ENCODE results near the gene METTL8. TPM values are rescaled to one million over a fixed set of nuclear protein-coding genes. Genes with fewer than 3 reads are reported as not detected.

The METTL8 gene, protein sequence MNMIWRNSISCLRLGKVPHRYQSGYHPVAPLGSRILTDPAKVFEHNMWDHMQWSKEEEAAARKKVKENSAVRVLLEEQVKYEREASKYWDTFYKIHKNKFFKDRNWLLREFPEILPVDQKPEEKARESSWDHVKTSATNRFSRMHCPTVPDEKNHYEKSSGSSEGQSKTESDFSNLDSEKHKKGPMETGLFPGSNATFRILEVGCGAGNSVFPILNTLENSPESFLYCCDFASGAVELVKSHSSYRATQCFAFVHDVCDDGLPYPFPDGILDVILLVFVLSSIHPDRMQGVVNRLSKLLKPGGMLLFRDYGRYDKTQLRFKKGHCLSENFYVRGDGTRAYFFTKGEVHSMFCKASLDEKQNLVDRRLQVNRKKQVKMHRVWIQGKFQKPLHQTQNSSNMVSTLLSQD
- 39.6 to 42.0 TPM (median 41.6 TPM) in 3 replicates for total RNA-seq

DNA sequence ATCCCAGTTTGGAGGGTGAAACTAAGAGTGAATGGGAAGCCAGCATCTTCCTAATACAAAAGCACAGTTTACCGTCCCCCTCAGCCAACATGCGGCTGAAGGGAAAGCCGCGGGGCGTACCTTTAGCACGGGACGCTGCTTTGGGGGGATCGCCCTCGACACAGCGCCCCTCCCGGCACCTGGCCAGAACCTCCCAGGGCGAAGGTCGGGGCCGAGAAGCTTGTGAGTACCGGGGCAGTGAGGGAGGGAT is at the start of gene METTL8:
Gene METTL8, minus strand, starts transcription at position 228 of the 250 bp plus-strand sequence. CDS start 41,805 bp downstream, outside the sequence.
- Mint-ChIP-seq H3K4me3 (peak within 1 kb of the TSS; percentile 87), H3K27me3 (ENCODE audit: low read depth) (no peaks in the 10 kb centered on the region), H3K27ac (peak within 1 kb of the TSS; percentile 92), H3K36me3 (peaks cover 21% of the 10 kb centered on the region), H3K4me1 (peaks cover 36% of the 10 kb centered on the region), H3K9me3 (no peaks in the 10 kb centered on the region)
- no peak for DNase-seq (ENCODE audit: low spot score in 2 of 2, unreplicated experiment in 2 of 2)
- no peak for TF ChIP-seq CTCF (IDR thresholded peaks at IDR 0.05; ENCODE audit: unreplicated experiment)

- H3K9me3 Mint-ChIP-seq, result no peaks in the 10 kb centered on the region
- H3K4me1 Mint-ChIP-seq, result peaks cover 29% of the 10 kb centered on the region
- peak overlapping the region; percentile 66 for H3K27ac Mint-ChIP-seq
- TF ChIP-seq CTCF (IDR thresholded peaks at IDR 0.05; ENCODE audit: unreplicated experiment), result no peak
- no peak for DNase-seq (ENCODE audit: low spot score in 2 of 2, unreplicated experiment in 2 of 2)
- H3K4me3 Mint-ChIP-seq, result no peak overlapping the region
- peaks cover 22% of the 10 kb centered on the region for H3K36me3 Mint-ChIP-seq
- H3K27me3 Mint-ChIP-seq (ENCODE audit: low read depth), result no peaks in the 10 kb centered on the region
Observed at GRCh38 chr2:171482877-171483276, 49.1 kb upstream of the METTL8 start.

GRCh38 chr2:171482308-171482707 is 48.5 kb upstream of the METTL8 start:
- H3K4me3 Mint-ChIP-seq, result no peak overlapping the region

GRCh38 chr2:171480908-171481307 is 47.1 kb upstream of the METTL8 start:
- Mint-ChIP-seq H3K36me3 (peaks cover 18% of the 10 kb centered on the region), H3K9me3 (no peaks in the 10 kb centered on the region), H3K27ac (no peak overlapping the region), H3K27me3 (ENCODE audit: low read depth) (no peaks in the 10 kb centered on the region), H3K4me3 (no peak overlapping the region), H3K4me1 (peaks cover 27% of the 10 kb centered on the region)
- no peak for DNase-seq (ENCODE audit: low spot score in 2 of 2, unreplicated experiment in 2 of 2)
- TF ChIP-seq CTCF (IDR thresholded peaks at IDR 0.05; ENCODE audit: unreplicated experiment), result no peak

More at GRCh38 chr2:171482308-171482707, 48.5 kb upstream of the METTL8 start:
- H3K4me1 Mint-ChIP-seq, result peaks cover 27% of the 10 kb centered on the region
- TF ChIP-seq CTCF (IDR thresholded peaks at IDR 0.05; ENCODE audit: unreplicated experiment), result no peak
- H3K9me3 Mint-ChIP-seq, result no peaks in the 10 kb centered on the region
- peak overlapping the region; percentile 66 for H3K27ac Mint-ChIP-seq
- peaks cover 22% of the 10 kb centered on the region for H3K36me3 Mint-ChIP-seq
- no peak for DNase-seq (ENCODE audit: low spot score in 2 of 2, unreplicated experiment in 2 of 2)
- H3K27me3 Mint-ChIP-seq (ENCODE audit: low read depth), result no peaks in the 10 kb centered on the region

DNA sequence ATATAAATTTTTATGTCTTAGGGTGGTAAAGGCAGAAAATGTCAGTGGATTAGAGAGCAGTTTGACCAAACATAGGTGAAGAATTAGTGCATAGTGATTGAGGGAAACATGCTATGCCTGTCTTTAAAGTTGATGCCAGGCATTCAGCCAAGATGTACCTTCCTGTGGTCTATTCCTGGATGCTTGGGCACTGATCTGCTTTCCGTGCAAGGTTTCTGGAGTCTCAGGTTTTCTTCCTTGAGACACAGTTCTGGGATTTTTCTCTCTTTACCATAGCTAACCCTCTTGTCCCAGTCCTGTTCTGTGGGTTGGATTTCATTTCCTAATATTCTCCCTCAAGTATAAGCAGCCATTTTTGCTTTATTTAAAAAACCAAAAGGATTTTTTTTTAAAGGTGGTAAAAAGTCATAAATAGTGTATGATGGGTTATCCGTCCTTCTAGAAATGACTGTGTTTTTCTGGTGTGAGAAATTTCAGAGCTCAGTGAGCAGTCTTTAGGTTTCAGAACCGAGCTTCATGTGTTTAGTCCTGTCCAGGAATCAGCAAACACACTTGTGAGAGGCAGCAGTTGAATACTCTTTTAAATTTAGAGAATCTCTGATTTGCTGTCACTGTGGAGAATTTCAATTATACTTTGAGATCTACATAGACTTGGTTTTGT is 45.5 kb upstream of the METTL8 start:
- Mint-ChIP-seq H3K4me1 (peaks cover 29% of the 10 kb centered on the region), H3K27me3 (ENCODE audit: low read depth) (no peaks in the 10 kb centered on the region)

More for the DNA sequence above, 45.5 kb upstream of the METTL8 start:
- Mint-ChIP-seq H3K9me3 (no peaks in the 10 kb centered on the region), H3K4me3 (no peak overlapping the region), H3K27ac (no peak overlapping the region), H3K36me3 (peaks cover 18% of the 10 kb centered on the region)
- TF ChIP-seq CTCF (IDR thresholded peaks at IDR 0.05; ENCODE audit: unreplicated experiment), result no peak
- DNase-seq (ENCODE audit: low spot score in 2 of 2, unreplicated experiment in 2 of 2), result no peak

Data from mesothelial cell of epicardium (in vitro differentiated cells).